Endothelial cell of hepatic sinusoid (primary cell): ENCODE results near the gene ARL6IP1.
"Not testable (repeated sequence)": the region's sequence is repeated elsewhere in the genome, so short reads cannot be mapped to it uniquely, and the experiment has no call there.

Source experiments
- in situ Hi-C: cut with HindIII; loops from 2 replicates; pipeline ENCODE4 v1.10.0; 2017; ENCODE audit warnings: low sequenced_read_pairs

The ARL6IP1 gene

GRCh38 chr16:18762713-18763112 lies 38.6 kb downstream of the ARL6IP1 start:
- in situ Hi-C loops: not testable (repeated sequence)

- in situ Hi-C loops: not testable (repeated sequence)
Observed at GRCh38 chr16:18759598-18760520, 41.5 kb downstream of the ARL6IP1 start.

DNA sequence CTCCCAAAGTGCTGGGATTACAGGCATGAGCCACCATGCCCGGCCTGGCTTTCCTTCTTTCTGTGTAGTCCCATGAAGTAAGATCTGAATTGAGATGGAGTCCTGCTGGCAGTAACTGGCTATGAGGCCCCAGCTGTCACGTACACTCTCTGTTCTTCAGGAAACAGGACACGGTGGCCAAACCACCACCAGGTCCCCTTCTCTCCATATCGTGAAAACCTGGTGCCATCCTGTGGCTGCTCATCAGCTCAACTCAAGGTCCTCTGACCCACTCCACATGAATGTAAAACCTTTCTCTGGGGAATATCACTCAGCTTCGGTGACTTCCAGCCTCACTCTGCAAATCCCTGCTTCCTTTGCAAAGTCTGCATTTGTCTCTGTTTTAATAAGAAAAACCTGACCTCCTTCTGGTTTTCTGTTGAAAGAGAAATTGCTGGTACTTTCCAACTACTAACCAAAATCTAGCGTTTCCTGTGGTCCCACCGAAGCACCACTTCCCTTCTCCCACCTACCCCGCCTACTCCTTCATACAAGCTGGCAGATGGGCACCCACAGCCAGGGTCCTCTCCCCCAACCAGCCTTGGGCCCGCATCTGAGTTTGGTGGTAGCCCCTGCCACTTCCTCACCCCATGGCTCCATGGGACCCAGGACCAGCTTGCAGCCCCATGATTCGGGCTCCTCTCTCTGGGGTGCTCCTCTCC lies 43.2 kb downstream of the ARL6IP1 start:
- in situ Hi-C loops: not testable (repeated sequence)

GRCh38 chr16:18756639-18757038 lies 44.7 kb downstream of the ARL6IP1 start:
- in situ Hi-C loops: not testable (repeated sequence)

GRCh38 chr16:18742870-18743269 lies 58.5 kb downstream of the ARL6IP1 start:
- in situ Hi-C loops: not testable (repeated sequence)
